ENCODE results near the gene RBMS3.

RBMS3 gene

GRCh38 chr3:29922992-29923746 is 642.3 kb downstream of the RBMS3 start:
- peak; percentile 28 to 83 for DNase-seq

- no peak for DNase-seq
Measured at GRCh38 chr3:29924783-29925561, 644.1 kb downstream of the RBMS3 start.

- no peak for DNase-seq
Measured at GRCh38 chr3:29926378-29926777, 645.5 kb downstream of the RBMS3 start.

GRCh38 chr3:29932696-29933325 is 651.9 kb downstream of the RBMS3 start:
- DNase-seq: no peak

GRCh38 chr3:29933802-29934490 is 653.1 kb downstream of the RBMS3 start:
- DNase-seq: no peak

GRCh38 chr3:29934751-29935150 is 653.9 kb downstream of the RBMS3 start:
- no peak for DNase-seq

GRCh38 chr3:29936054-29936453 is 655.2 kb downstream of the RBMS3 start:
- DNase-seq: no peak

GRCh38 chr3:29936766-29937165 is 655.9 kb downstream of the RBMS3 start:
- no peak for DNase-seq

- peak in 1 of 2 experiments; percentile 5 for DNase-seq
Measured at GRCh38 chr3:29937185-29937584, 656.3 kb downstream of the RBMS3 start.

GRCh38 chr3:29940759-29941323 is 660.0 kb downstream of the RBMS3 start:
- DNase-seq: no peak

GRCh38 chr3:29942297-29942696 is 661.4 kb downstream of the RBMS3 start:
- DNase-seq: no peak

GRCh38 chr3:29949131-29949530 is 668.3 kb downstream of the RBMS3 start:
- DNase-seq: no peak

- no peak for DNase-seq
Measured at GRCh38 chr3:29949940-29950616, 669.2 kb downstream of the RBMS3 start.

- no peak for DNase-seq
Measured at GRCh38 chr3:29952431-29952830, 671.6 kb downstream of the RBMS3 start.

GRCh38 chr3:29955413-29955812 is 674.5 kb downstream of the RBMS3 start:
- no peak for DNase-seq

GRCh38 chr3:29958816-29959215 is 677.9 kb downstream of the RBMS3 start:
- DNase-seq: no peak

- DNase-seq: no peak
Measured at GRCh38 chr3:29971895-29972294, 691.0 kb downstream of the RBMS3 start.

GRCh38 chr3:29972320-29972993 is 691.6 kb downstream of the RBMS3 start:
- no peak for DNase-seq

GRCh38 chr3:29973763-29974162 is 692.9 kb downstream of the RBMS3 start:
- DNase-seq: no peak

- DNase-seq: no peak
Measured at GRCh38 chr3:29976871-29977270, 696.0 kb downstream of the RBMS3 start.

GRCh38 chr3:29977360-29977759 is 696.5 kb downstream of the RBMS3 start:
- no peak for DNase-seq

- no peak for DNase-seq
Measured at GRCh38 chr3:29978036-29978435, 697.2 kb downstream of the RBMS3 start.
